Stimulated activated CD4-positive, alpha-beta T cell treated with anti-CD3 and anti-CD28 coated beads, TNF-alpha, amount 100 ng/mL, for 4 hours (primary cell): ENCODE results near the gene HIGD2B.
"Not testable (repeated sequence)": the region's sequence is repeated elsewhere in the genome, so short reads cannot be mapped to it uniquely, and the experiment has no call there.

Source experiments
- DNase-seq, 3 experiments: peaks; one replicate each; pipeline ENCODE4 v3.0.0-alpha.2; 2020; ENCODE audit warnings: low read depth in 3 of 3

Gene HIGD2B

GRCh38 chr15:72676838-72677237 is 9.1 kb downstream of the HIGD2B start:
- DNase-seq, result no peak

- no peak for DNase-seq
Observed at GRCh38 chr15:72671525-72671924, 14.5 kb downstream of the HIGD2B start.

GRCh38 chr15:72670656-72671352 is 15.2 kb downstream of the HIGD2B start:
- DNase-seq, result peak; percentile 37 to 58 (median 54)

- DNase-seq, result not testable (repeated sequence)
Observed at GRCh38 chr15:72669803-72670202, 16.2 kb downstream of the HIGD2B start.

- not testable (repeated sequence) for DNase-seq
Observed at GRCh38 chr15:72665706-72666105, 20.3 kb downstream of the HIGD2B start.

GRCh38 chr15:72663931-72664330 is 22.1 kb downstream of the HIGD2B start:
- not testable (repeated sequence) for DNase-seq

GRCh38 chr15:72661081-72661480 is 24.9 kb downstream of the HIGD2B start:
- not testable (repeated sequence) for DNase-seq

- DNase-seq, result not testable (repeated sequence)
Observed at GRCh38 chr15:72656014-72656413, 30.0 kb downstream of the HIGD2B start.

GRCh38 chr15:72654397-72654796 is 31.6 kb downstream of the HIGD2B start, which contains the start of gene GOLGA6B:
Gene GOLGA6B (plus strand): TSS chr15:72654697. CDS start chr15:72654738, 41 bp downstream.
- DNase-seq, result not testable (repeated sequence)

- not testable (repeated sequence) for DNase-seq
Observed at GRCh38 chr15:72648631-72649253, 37.2 kb downstream of the HIGD2B start.

- not testable (repeated sequence) for DNase-seq
Observed at GRCh38 chr15:72642271-72642670, 43.7 kb downstream of the HIGD2B start.

GRCh38 chr15:72639759-72640483 is 46.1 kb downstream of the HIGD2B start:
- not testable (repeated sequence) for DNase-seq

GRCh38 chr15:72636519-72637282 is 49.3 kb downstream of the HIGD2B start:
- DNase-seq, result peak in 2 of 3 experiments; percentile 26 to 35

- DNase-seq, result not testable (repeated sequence)
Observed at GRCh38 chr15:72629068-72629570, 56.9 kb downstream of the HIGD2B start.

- DNase-seq, result not testable (repeated sequence)
Observed at GRCh38 chr15:72628249-72629067, 57.5 kb downstream of the HIGD2B start.

GRCh38 chr15:72626153-72626552 is 59.8 kb downstream of the HIGD2B start:
- DNase-seq, result not testable (repeated sequence)
